GM19395 (cell line): ENCODE results near the gene CARM1.
A peak's percentile ranks its signal among the peaks of the same experiment; 100 is the strongest.
"Not testable (repeated sequence)": the region's sequence is repeated elsewhere in the genome, so short reads cannot be mapped to it uniquely, and the experiment has no call there.

Source experiments
- ATAC-seq: cut with Tn5 transposase; IDR thresholded peaks from one replicate; pipeline ENCODE4 v1.9.1; 2021; ENCODE audit warnings: mild to moderate bottlenecking, moderate library complexity; ENCODE audit not compliant: unreplicated experiment

The CARM1 gene

GRCh38 chr19:10870955-10871603 is at the start of gene CARM1:
Gene CARM1 (plus strand): TSS chr19:10871553. CDS start chr19:10871703, 150 bp downstream.
- peak; percentile 70 for ATAC-seq

- ATAC-seq, result no peak
These were observed 47.7 kb upstream of the CARM1 start for GRCh38 chr19:10823690-10824089.

- no peak for ATAC-seq
These were observed 45.1 kb upstream of the CARM1 start for GRCh38 chr19:10826231-10826630.

- ATAC-seq, result no peak
These were observed 44.5 kb upstream of the CARM1 start for GRCh38 chr19:10826846-10827245.

GRCh38 chr19:10828981-10829821 is 42.2 kb upstream of the CARM1 start:
- ATAC-seq, result no peak

GRCh38 chr19:10829967-10830366 is 41.4 kb upstream of the CARM1 start:
- ATAC-seq, result no peak

- no peak for ATAC-seq
These were observed 41.0 kb upstream of the CARM1 start for GRCh38 chr19:10830370-10830769.

- no peak for ATAC-seq
These were observed 40.2 kb upstream of the CARM1 start for GRCh38 chr19:10830931-10831779.

- ATAC-seq, result no peak
These were observed 39.1 kb upstream of the CARM1 start for GRCh38 chr19:10831987-10832938.

- no peak for ATAC-seq
These were observed 38.4 kb upstream of the CARM1 start for GRCh38 chr19:10832939-10833296.

- no peak for ATAC-seq
These were observed 36.1 kb upstream of the CARM1 start for GRCh38 chr19:10835089-10835753.

- peak; percentile 78 for ATAC-seq
These were observed 35.4 kb upstream of the CARM1 start, which contains the start of gene TMED1 for GRCh38 chr19:10835754-10836478. Gene TMED1 (minus strand): TSS chr19:10836212. CDS start chr19:10836191, 21 bp downstream.

- ATAC-seq, result no peak
These were observed 34.6 kb upstream of the CARM1 start for GRCh38 chr19:10836479-10837330.

GRCh38 chr19:10837649-10838048 is 33.7 kb upstream of the CARM1 start:
- not testable (repeated sequence) for ATAC-seq

- ATAC-seq, result no peak
These were observed 33.0 kb upstream of the CARM1 start for GRCh38 chr19:10838377-10838776.

GRCh38 chr19:10839114-10840050 is 32.0 kb upstream of the CARM1 start:
- ATAC-seq, result no peak

GRCh38 chr19:10842788-10843187 is 28.6 kb upstream of the CARM1 start:
- no peak for ATAC-seq
